SW 1271 (cell line): ENCODE results near the gene SIRPA.

Source experiments
- DNase-seq, 2 experiments: peaks; one replicate each; lab custom pipeline; 2025; lab: John Stamatoyannopoulos, UW

SIRPA gene

GRCh38 chr20:1870792-1871550 is 24.2 kb upstream of the SIRPA start:
- no peak for DNase-seq

GRCh38 chr20:1871807-1872458 is 23.3 kb upstream of the SIRPA start:
- no peak for DNase-seq

- DNase-seq, result no peak
Observed at GRCh38 chr20:1872459-1873097, 22.6 kb upstream of the SIRPA start.

- no peak for DNase-seq
Observed at GRCh38 chr20:1874450-1875182, 20.6 kb upstream of the SIRPA start.

- no peak for DNase-seq
Observed at GRCh38 chr20:1875183-1875554, 20.0 kb upstream of the SIRPA start.

- no peak for DNase-seq
Observed at GRCh38 chr20:1875762-1876161, 19.4 kb upstream of the SIRPA start.

GRCh38 chr20:1876217-1876921 is 18.8 kb upstream of the SIRPA start:
- DNase-seq, result no peak

- DNase-seq, result peak in 1 of 2 experiments; percentile 9
Observed at GRCh38 chr20:1876975-1877608, 18.1 kb upstream of the SIRPA start.

GRCh38 chr20:1877609-1878200 is 17.5 kb upstream of the SIRPA start:
- DNase-seq, result no peak

- no peak for DNase-seq
Observed at GRCh38 chr20:1879369-1879768, 15.8 kb upstream of the SIRPA start.

GRCh38 chr20:1879934-1880333 is 15.3 kb upstream of the SIRPA start:
- no peak for DNase-seq

GRCh38 chr20:1880529-1881239 is 14.5 kb upstream of the SIRPA start:
- DNase-seq, result no peak

- DNase-seq, result no peak
Observed at GRCh38 chr20:1881240-1881835, 13.9 kb upstream of the SIRPA start.

GRCh38 chr20:1882026-1882425 is 13.2 kb upstream of the SIRPA start:
- no peak for DNase-seq

GRCh38 chr20:1883986-1884385 is 11.2 kb upstream of the SIRPA start:
- DNase-seq, result no peak

GRCh38 chr20:1885254-1885653 is 10.0 kb upstream of the SIRPA start:
- no peak for DNase-seq

- no peak for DNase-seq
Observed at GRCh38 chr20:1885940-1886693, 9.1 kb upstream of the SIRPA start.

- DNase-seq, result no peak
Observed at GRCh38 chr20:1887321-1887720, 7.9 kb upstream of the SIRPA start.

GRCh38 chr20:1887756-1888155 is 7.5 kb upstream of the SIRPA start:
- DNase-seq, result no peak
